Fibroblast of lung (primary cell): ENCODE measurements around the gene CNR1.

ENCODE experiments used
- EZH2 ChIP-seq: IDR thresholded peaks from 2 replicates; pipeline ENCODE4 v1.5.1; 2012; ENCODE audit warnings: low read length, control low read depth, mild to moderate bottlenecking; ENCODE audit errors: missing control alignments
- TF ChIP-seq, protein P1 (sequence below), 2 donors: IDR thresholded peaks in 1 of 2; conservative IDR thresholded peaks in 1 of 2; 1 replicate in 1 of 2; 2 replicates in 1 of 2; pipeline ENCODE4 v1.5.1; 2011 to 2012; ENCODE audit warnings: low read length in 2 of 2, control low read depth in 1 of 2, inconsistent platforms in 1 of 2, low read depth in 1 of 2, mild to moderate bottlenecking in 1 of 2

DNA sequence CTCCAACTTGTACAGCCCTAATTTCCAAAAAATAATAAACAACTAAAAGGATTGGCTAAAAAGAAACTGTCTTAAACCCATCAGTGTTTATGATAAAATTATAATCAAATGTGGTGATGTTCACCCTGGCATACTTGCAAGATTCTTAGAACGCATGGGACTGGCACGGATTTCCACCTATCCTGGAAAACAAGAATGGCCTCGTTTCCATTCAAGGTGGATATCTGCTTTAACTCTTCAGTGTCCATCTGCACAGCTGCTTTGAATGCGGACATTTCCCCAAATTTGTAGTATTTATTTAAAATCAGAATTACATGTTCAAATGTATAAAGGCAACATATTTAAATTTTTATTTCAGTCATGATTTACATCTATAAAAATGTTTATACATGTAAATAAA is 4.2 kb downstream of the CNR1 start:
- TF ChIP-seq, protein P1, sequence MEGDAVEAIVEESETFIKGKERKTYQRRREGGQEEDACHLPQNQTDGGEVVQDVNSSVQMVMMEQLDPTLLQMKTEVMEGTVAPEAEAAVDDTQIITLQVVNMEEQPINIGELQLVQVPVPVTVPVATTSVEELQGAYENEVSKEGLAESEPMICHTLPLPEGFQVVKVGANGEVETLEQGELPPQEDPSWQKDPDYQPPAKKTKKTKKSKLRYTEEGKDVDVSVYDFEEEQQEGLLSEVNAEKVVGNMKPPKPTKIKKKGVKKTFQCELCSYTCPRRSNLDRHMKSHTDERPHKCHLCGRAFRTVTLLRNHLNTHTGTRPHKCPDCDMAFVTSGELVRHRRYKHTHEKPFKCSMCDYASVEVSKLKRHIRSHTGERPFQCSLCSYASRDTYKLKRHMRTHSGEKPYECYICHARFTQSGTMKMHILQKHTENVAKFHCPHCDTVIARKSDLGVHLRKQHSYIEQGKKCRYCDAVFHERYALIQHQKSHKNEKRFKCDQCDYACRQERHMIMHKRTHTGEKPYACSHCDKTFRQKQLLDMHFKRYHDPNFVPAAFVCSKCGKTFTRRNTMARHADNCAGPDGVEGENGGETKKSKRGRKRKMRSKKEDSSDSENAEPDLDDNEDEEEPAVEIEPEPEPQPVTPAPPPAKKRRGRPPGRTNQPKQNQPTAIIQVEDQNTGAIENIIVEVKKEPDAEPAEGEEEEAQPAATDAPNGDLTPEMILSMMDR (conservative IDR thresholded peaks at IDR 0.05 in 1 of 2, IDR thresholded peaks at IDR 0.05 in 1 of 2; ENCODE audit: low read depth in 1 of 2, low read length in 2 of 2), result no peak
- TF ChIP-seq EZH2, result no peak
